NCI-H82 treated with DMSO at 0.1 percent for 48 hours (cell line): ENCODE measurements around the gene HUNK.
"Not testable (repeated sequence)": the region's sequence is repeated elsewhere in the genome, so short reads cannot be mapped to it uniquely, and the experiment has no call there.

Experiments used
- DNase-seq: peaks from one replicate; lab custom pipeline; 2025; ENCODE audit not compliant: unreplicated experiment; lab: John Stamatoyannopoulos, UW

The HUNK gene

GRCh38 chr21:31870472-31871193 lies 2.2 kb upstream of the HUNK start:
- peak; percentile 56 for DNase-seq

DNA sequence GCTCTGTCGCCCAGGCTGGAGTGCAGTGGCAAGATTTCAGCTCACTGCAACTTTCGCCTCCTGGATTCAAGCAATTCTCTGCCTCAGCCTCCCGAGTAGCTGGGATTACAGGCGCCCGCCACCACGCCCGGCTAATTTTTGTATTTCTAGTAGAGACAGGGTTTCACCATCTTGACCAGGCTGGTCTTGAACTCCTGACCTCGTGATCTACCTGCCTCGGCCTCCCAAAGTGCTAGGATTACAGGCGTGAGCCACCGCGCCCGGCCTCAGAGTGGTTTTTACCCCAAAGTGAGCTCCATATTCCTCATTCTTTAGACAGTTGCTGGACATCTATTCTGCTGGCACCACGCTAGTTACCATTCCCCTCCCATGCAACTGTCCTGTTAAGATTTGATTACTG lies 1.4 kb upstream of the HUNK start:
- not testable (repeated sequence) for DNase-seq

- no peak for DNase-seq
Measured at GRCh38 chr21:31872072-31872451, 758 bp upstream of the HUNK start.

- DNase-seq = no peak
Measured at GRCh38 chr21:31873275-31873695, 465 bp downstream of the HUNK start.

- no peak for DNase-seq
Measured at GRCh38 chr21:31873696-31874599, 1.1 kb downstream of the HUNK start.

DNA sequence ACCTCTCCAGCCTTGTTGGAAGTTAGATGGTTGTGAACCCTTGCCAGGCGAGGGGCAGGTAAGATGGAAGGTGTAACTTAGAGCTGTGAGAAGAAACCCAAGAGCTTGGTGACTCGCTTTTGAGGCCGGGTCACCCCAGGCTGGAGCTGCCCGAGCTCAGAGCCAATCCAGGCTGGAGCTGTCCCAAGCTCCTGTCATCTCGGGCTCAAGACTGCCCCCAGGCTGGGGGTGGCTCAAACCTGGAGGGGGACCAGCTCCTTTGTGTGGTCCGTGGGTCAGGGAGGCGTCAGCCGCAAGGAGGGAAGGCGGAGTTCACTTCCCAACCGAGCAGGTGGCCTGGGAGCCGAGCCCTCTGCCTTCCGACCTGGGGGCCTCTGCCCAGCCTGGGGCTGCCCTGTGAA lies 2.0 kb downstream of the HUNK start:
- DNase-seq = no peak

DNA sequence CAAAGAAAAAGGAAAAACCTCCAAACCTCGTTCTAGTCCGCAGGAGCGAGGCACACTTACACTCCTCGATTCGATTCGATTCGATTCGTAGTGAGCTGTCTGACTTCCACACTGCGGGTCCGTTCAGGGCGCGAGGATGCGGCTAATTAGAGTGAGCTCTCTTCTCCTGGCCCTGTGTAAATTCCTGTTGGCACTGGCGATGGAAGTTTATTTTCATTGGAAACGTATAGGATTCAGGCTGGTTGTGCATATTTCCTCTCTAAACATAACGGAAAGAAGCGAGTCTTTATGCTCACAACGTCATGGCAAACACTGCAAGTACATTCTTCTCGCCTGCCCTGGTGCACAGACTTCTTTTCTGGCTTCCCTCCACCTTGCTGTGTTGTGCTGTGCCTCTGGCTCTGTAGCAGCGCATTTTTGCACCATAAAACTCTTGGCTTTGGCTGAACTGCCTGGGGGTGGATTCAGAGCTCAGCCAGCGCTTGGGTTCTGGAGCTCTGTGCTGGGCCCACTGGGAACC lies 2.7 kb downstream of the HUNK start:
- no peak for DNase-seq

DNA sequence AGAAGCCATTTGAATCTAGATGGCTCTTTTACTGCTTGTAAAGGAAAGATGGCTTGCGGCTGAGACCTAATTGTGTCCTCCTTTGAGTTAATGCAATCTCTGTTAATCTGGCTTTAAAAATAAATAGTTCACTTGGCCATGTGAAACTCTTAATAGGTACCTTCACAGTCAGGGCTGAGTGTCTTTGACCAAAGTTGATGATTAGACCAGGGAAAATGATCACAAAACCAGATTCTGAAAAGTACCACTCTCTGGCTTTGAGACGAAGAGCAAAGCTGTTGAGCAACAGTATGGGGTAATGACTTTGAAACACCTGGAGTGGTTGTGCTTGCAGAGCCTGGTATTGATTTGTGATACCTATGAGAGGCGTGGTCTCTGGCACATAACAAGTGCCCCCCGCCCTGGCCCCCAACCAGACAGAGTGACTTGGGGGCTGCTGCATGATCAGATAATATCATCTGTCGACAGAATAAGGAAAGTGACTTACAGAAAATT lies 4.7 kb downstream of the HUNK start:
- no peak for DNase-seq

DNA sequence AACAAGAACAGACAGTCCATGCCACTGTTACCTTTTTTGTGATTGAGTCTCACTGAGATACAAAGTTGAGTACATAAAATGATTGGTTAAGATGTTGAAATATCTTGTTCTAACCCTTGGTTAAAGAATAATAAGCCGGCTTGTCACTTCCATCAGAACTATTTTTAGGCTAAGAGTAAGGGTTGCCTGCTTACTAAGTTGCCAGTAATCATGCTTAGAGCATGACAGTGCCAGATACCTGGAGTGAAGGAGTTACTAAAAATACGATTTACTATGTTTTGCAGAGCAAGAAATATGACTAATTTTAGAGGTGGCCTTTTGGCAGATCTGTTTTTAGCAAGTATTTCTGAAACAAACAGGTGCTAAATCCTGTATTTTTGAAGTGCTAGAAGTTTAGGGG lies 6.0 kb downstream of the HUNK start:
- no peak for DNase-seq

DNA sequence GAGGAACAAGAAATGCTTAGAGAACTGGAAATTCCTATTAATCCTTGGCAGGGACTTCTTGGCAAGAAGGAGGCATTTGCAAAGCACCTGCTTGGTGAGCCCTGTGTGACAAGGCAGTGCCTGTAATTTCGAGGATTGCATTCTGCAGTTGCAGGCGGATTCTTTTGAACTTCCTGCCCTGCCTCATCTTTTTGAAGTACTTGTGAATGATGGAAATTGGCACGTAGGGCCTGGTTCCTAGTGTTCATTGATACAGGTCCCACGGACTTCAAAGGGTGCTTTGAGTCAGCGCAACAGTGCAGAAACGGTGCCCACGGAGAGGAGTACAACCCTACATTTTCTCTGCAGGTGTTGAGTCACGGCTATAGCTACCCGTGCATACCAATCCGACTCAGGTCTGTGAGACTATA lies 6.4 kb downstream of the HUNK start:
- no peak for DNase-seq

GRCh38 chr21:31879911-31880310 lies 7.1 kb downstream of the HUNK start:
- no peak for DNase-seq

GRCh38 chr21:31880816-31881215 lies 8.0 kb downstream of the HUNK start:
- DNase-seq = no peak

- no peak for DNase-seq
Measured at GRCh38 chr21:31882711-31883110, 9.9 kb downstream of the HUNK start.

DNA sequence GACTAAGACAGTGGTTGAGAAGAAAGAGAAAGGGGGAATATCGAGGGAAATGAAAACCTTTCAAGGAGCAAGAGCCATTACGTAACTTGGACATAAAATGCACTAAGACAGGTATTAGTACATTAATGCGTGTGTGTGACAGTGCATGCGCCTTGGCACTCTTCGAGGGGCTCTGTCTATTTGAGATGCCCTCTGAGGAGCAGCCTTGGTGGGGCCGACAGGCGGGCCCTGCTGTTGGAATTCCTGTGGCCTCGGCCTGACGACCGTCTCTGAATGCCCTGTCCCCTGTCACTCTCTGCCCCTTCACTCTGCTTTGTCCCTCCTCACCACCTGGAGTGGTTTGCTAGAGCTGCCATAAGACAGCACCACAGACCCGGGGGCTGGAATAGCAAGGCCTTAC lies 12.3 kb downstream of the HUNK start:
- DNase-seq = no peak

- DNase-seq = no peak
Measured at GRCh38 chr21:31886915-31887314, 14.1 kb downstream of the HUNK start.

GRCh38 chr21:31887391-31887841 lies 14.6 kb downstream of the HUNK start:
- no peak for DNase-seq

GRCh38 chr21:31888936-31889371 lies 16.1 kb downstream of the HUNK start:
- no peak for DNase-seq

DNA sequence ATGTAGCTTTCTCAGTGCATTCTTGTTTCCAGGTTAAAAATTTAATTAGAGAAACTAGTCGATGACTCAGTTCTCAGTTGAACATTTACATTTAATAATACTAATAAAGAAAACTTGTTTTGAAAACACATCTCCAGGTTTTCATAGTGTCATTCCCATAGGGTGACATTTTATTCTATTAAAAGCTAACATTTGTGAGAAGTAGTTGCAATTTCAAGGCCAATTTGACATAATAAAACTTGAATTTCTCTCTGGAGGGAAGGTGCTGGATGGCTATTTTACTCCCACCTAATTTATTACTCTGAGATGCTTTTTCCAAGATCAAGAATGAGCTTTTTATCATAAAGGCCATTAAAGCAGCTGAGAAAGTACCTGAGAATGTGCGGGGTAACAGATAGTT lies 16.6 kb downstream of the HUNK start:
- DNase-seq = no peak

DNA sequence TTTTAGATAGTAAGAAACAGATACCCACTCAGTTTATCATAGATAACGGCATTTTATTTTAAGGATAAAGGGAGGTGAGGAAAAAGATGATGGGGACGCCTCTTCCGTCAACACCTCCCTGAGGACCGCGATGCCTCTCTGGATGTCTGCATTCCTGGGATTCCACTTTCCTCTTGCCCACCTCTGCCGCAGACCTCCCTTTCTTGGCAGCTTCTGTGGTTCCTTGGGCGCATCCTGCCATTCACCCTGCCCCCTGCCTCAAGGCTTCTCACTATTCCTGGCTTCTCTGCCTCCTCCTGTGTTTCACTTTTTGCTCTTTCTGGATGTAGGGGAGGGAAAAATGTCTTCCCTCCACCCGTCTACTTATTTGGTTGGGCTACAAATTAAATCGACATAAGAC lies 19.9 kb downstream of the HUNK start:
- no peak for DNase-seq

DNA sequence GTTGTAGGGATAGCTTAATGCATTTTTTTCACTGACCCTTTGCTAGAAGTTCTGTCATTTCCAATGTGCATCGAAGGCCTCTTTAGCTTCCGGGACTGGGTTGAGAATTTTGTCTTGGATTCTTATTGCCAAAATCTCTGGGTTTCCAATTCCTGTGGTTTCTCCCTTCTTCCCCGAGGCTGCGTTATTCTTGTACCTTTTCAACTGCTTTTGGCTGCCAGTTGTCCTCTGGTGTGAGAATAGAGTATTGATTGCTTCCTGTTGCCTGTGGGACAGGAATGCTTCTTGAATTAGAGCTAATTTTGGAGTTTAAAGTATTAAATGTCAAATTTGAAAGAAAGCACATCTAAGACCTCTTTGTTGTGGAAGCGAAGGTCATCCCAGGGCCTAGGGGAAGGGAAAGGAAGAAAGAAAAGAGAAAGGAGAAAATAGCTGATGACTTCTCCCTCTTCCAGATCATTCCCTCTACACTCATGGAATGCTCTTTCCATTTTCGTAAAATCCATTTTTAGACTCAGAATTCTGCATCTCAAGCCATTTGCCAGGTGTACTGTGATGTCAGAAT lies 21.1 kb downstream of the HUNK start:
- DNase-seq = no peak

DNA sequence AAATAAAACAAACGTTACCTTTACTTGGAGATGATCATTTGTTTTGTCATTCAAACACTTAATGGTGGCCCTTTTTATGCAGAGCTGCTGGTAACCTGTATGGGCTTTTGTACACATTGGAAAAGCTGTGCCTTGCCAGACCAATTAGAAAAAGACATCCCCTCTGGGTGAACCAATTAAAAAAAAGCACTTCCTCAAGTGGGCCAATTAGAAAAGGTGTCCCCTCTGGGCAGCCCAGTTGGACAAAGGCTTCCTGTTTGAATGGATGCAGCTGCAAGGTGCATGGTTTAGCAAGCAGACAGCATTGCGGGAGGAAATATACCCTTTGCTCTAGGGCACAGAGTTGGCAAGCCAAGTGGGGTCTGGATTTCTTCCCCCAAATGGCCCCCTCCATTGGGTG lies 21.6 kb downstream of the HUNK start:
- no peak for DNase-seq
